ENCODE data around the gene BTBD17.
A peak's percentile ranks its signal among the peaks of the same experiment; 100 is the strongest.
"Not testable (repeated sequence)": the region's sequence is repeated elsewhere in the genome, so short reads cannot be mapped to it uniquely, and the experiment has no call there.

BTBD17 gene

GRCh38 chr17:74361230-74362068 lies at the start of gene BTBD17:
BTBD17 (minus strand) TSS chr17:74361868; CDS start chr17:74361819, 49 bp downstream.
- H3K4me1 ChIP-seq (ENCODE audit: insufficient read depth, low read length), result peaks cover 26% of the 10 kb centered on the region
- no peaks in the 10 kb centered on the region for H3K27me3 ChIP-seq (ENCODE audit: insufficient read depth, low read length)
- no peaks in the 10 kb centered on the region for H3K9me3 ChIP-seq (ENCODE audit: low read length)
- H3K4me3 ChIP-seq (ENCODE audit: low read length), result peak within 1 kb of the TSS; percentile 43
- peak within 1 kb of the TSS; percentile 38 for H2AFZ ChIP-seq (ENCODE audit: low read depth, low read length)
- H3K36me3 ChIP-seq (ENCODE audit: insufficient read depth, low read length), result peaks cover 5% of the 10 kb centered on the region

- Histone ChIP-seq H3K4me1 (ENCODE audit: insufficient read depth, low read length) (no peaks in the 10 kb centered on the region), H3K4me3 (ENCODE audit: low read length) (no peak overlapping the region), H2AFZ (ENCODE audit: low read depth, low read length) (no peak overlapping the region), H3K27me3 (ENCODE audit: insufficient read depth, low read length) (no peaks in the 10 kb centered on the region), H3K36me3 (ENCODE audit: insufficient read depth, low read length) (no peaks in the 10 kb centered on the region), H3K9me3 (ENCODE audit: low read length) (no peaks in the 10 kb centered on the region)
Measured at GRCh38 chr17:74410001-74410443, 48.4 kb upstream of the BTBD17 start.

GRCh38 chr17:74408815-74409214 lies 47.1 kb upstream of the BTBD17 start:
- Histone ChIP-seq H3K27me3 (ENCODE audit: insufficient read depth, low read length) (no peaks in the 10 kb centered on the region), H3K4me1 (ENCODE audit: insufficient read depth, low read length) (no peaks in the 10 kb centered on the region), H3K4me3 (ENCODE audit: low read length) (no peak overlapping the region), H3K9me3 (ENCODE audit: low read length) (no peaks in the 10 kb centered on the region), H3K36me3 (ENCODE audit: insufficient read depth, low read length) (no peaks in the 10 kb centered on the region), H2AFZ (ENCODE audit: low read depth, low read length) (no peak overlapping the region)

- Histone ChIP-seq H2AFZ (ENCODE audit: low read depth, low read length) (no peak overlapping the region), H3K4me1 (ENCODE audit: insufficient read depth, low read length) (no peaks in the 10 kb centered on the region), H3K4me3 (ENCODE audit: low read length) (no peak overlapping the region), H3K36me3 (ENCODE audit: insufficient read depth, low read length) (no peaks in the 10 kb centered on the region), H3K27me3 (ENCODE audit: insufficient read depth, low read length) (no peaks in the 10 kb centered on the region), H3K9me3 (ENCODE audit: low read length) (no peaks in the 10 kb centered on the region)
Measured at GRCh38 chr17:74408262-74408661, 46.6 kb upstream of the BTBD17 start.

GRCh38 chr17:74407384-74407783 lies 45.7 kb upstream of the BTBD17 start:
- H2AFZ ChIP-seq (ENCODE audit: low read depth, low read length), result no peak overlapping the region
- no peaks in the 10 kb centered on the region for H3K9me3 ChIP-seq (ENCODE audit: low read length)
- no peaks in the 10 kb centered on the region for H3K36me3 ChIP-seq (ENCODE audit: insufficient read depth, low read length)
- no peak overlapping the region for H3K4me3 ChIP-seq (ENCODE audit: low read length)
- H3K4me1 ChIP-seq (ENCODE audit: insufficient read depth, low read length), result no peaks in the 10 kb centered on the region
- no peaks in the 10 kb centered on the region for H3K27me3 ChIP-seq (ENCODE audit: insufficient read depth, low read length)

GRCh38 chr17:74405311-74405710 lies 43.6 kb upstream of the BTBD17 start:
- not testable (repeated sequence) for H3K4me3 ChIP-seq (ENCODE audit: low read length); H3K9me3 ChIP-seq (ENCODE audit: low read length); H2AFZ ChIP-seq (ENCODE audit: low read depth, low read length); H3K36me3 ChIP-seq (ENCODE audit: insufficient read depth, low read length); H3K27me3 ChIP-seq (ENCODE audit: insufficient read depth, low read length); H3K4me1 ChIP-seq (ENCODE audit: insufficient read depth, low read length)

GRCh38 chr17:74404789-74405188 lies 43.1 kb upstream of the BTBD17 start:
- no peak overlapping the region for H2AFZ ChIP-seq (ENCODE audit: low read depth, low read length)
- no peaks in the 10 kb centered on the region for H3K36me3 ChIP-seq (ENCODE audit: insufficient read depth, low read length)
- no peaks in the 10 kb centered on the region for H3K27me3 ChIP-seq (ENCODE audit: insufficient read depth, low read length)
- no peak overlapping the region for H3K4me3 ChIP-seq (ENCODE audit: low read length)
- no peaks in the 10 kb centered on the region for H3K9me3 ChIP-seq (ENCODE audit: low read length)
- H3K4me1 ChIP-seq (ENCODE audit: insufficient read depth, low read length), result no peaks in the 10 kb centered on the region

GRCh38 chr17:74404218-74404617 lies 42.5 kb upstream of the BTBD17 start:
- Histone ChIP-seq H2AFZ (ENCODE audit: low read depth, low read length) (no peak overlapping the region), H3K36me3 (ENCODE audit: insufficient read depth, low read length) (no peaks in the 10 kb centered on the region), H3K4me1 (ENCODE audit: insufficient read depth, low read length) (no peaks in the 10 kb centered on the region), H3K4me3 (ENCODE audit: low read length) (no peak overlapping the region), H3K9me3 (ENCODE audit: low read length) (no peaks in the 10 kb centered on the region), H3K27me3 (ENCODE audit: insufficient read depth, low read length) (no peaks in the 10 kb centered on the region)

- H3K4me3 ChIP-seq (ENCODE audit: low read length), result no peak overlapping the region
- H2AFZ ChIP-seq (ENCODE audit: low read depth, low read length), result no peak overlapping the region
- no peaks in the 10 kb centered on the region for H3K36me3 ChIP-seq (ENCODE audit: insufficient read depth, low read length)
- H3K4me1 ChIP-seq (ENCODE audit: insufficient read depth, low read length), result no peaks in the 10 kb centered on the region
- no peaks in the 10 kb centered on the region for H3K27me3 ChIP-seq (ENCODE audit: insufficient read depth, low read length)
- no peaks in the 10 kb centered on the region for H3K9me3 ChIP-seq (ENCODE audit: low read length)
Measured at GRCh38 chr17:74403512-74404137, 42.0 kb upstream of the BTBD17 start.

- no peaks in the 10 kb centered on the region for H3K9me3 ChIP-seq (ENCODE audit: low read length)
- H2AFZ ChIP-seq (ENCODE audit: low read depth, low read length), result no peak overlapping the region
- no peaks in the 10 kb centered on the region for H3K4me1 ChIP-seq (ENCODE audit: insufficient read depth, low read length)
- H3K4me3 ChIP-seq (ENCODE audit: low read length), result no peak overlapping the region
- no peaks in the 10 kb centered on the region for H3K36me3 ChIP-seq (ENCODE audit: insufficient read depth, low read length)
- no peaks in the 10 kb centered on the region for H3K27me3 ChIP-seq (ENCODE audit: insufficient read depth, low read length)
Measured at GRCh38 chr17:74402048-74402447, 40.4 kb upstream of the BTBD17 start.

GRCh38 chr17:74396567-74396966 lies 34.9 kb upstream of the BTBD17 start:
- Histone ChIP-seq H3K4me3 (ENCODE audit: low read length) (no peak overlapping the region), H3K9me3 (ENCODE audit: low read length) (no peaks in the 10 kb centered on the region), H3K4me1 (ENCODE audit: insufficient read depth, low read length) (no peaks in the 10 kb centered on the region), H3K36me3 (ENCODE audit: insufficient read depth, low read length) (no peaks in the 10 kb centered on the region), H2AFZ (ENCODE audit: low read depth, low read length) (no peak overlapping the region), H3K27me3 (ENCODE audit: insufficient read depth, low read length) (no peaks in the 10 kb centered on the region)

GRCh38 chr17:74394977-74395376 lies 33.3 kb upstream of the BTBD17 start:
- Histone ChIP-seq H3K4me3 (ENCODE audit: low read length) (no peak overlapping the region), H3K27me3 (ENCODE audit: insufficient read depth, low read length) (no peaks in the 10 kb centered on the region), H2AFZ (ENCODE audit: low read depth, low read length) (no peak overlapping the region), H3K9me3 (ENCODE audit: low read length) (no peaks in the 10 kb centered on the region), H3K36me3 (ENCODE audit: insufficient read depth, low read length) (no peaks in the 10 kb centered on the region), H3K4me1 (ENCODE audit: insufficient read depth, low read length) (no peaks in the 10 kb centered on the region)

GRCh38 chr17:74394275-74394950 lies 32.7 kb upstream of the BTBD17 start:
- H3K27me3 ChIP-seq (ENCODE audit: insufficient read depth, low read length), result no peaks in the 10 kb centered on the region
- no peaks in the 10 kb centered on the region for H3K36me3 ChIP-seq (ENCODE audit: insufficient read depth, low read length)
- no peak overlapping the region for H3K4me3 ChIP-seq (ENCODE audit: low read length)
- H3K9me3 ChIP-seq (ENCODE audit: low read length), result no peaks in the 10 kb centered on the region
- no peak overlapping the region for H2AFZ ChIP-seq (ENCODE audit: low read depth, low read length)
- H3K4me1 ChIP-seq (ENCODE audit: insufficient read depth, low read length), result no peaks in the 10 kb centered on the region
